Fibroblast of peridontal ligament (primary cell): ENCODE results near the gene SEC24A.
"Not testable (repeated sequence)": the region's sequence is repeated elsewhere in the genome, so short reads cannot be mapped to it uniquely, and the experiment has no call there.

Experiments used
- DNase-seq: peaks from one replicate; pipeline ENCODE4 v3.0.0-alpha.2; 2010; ENCODE audit errors: extremely low read depth

SEC24A gene

DNA sequence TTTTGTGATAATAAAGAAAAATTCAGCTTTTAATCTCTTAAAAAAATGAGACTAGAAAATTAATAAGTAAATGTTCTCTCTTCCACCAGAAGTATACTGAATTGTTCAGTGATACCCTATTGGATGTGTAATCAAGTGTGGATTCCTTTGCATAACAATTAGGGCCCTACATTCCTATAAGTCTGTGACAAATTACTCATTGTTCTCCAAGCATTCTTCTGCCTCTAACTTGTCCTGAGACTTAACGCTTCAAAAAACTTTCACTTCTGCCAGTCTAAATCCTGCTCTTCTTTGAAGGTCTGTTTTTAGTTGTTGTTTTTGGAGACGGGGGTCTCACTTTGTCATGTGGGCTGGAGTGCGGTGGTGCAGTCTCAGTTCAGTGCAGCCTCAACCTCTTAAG is 100.8 kb downstream of the SEC24A start:
- DNase-seq: no peak

DNA sequence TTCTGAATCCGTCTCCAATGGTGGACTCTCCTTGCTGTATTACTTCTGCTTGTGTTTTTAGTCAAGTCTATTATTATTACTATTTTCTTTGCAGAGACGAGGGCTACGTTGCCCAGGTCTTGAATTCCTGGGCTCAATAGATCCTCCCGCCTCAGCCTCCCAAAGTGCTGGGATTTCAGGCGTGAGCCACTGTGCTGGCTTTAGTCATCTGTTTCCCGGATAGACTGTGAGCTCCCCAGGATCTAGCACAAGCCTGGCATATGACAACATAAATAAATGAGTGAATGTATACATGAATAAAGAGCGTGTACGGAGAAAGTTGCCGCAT is 109.6 kb downstream of the SEC24A start:
- DNase-seq: no peak

DNA sequence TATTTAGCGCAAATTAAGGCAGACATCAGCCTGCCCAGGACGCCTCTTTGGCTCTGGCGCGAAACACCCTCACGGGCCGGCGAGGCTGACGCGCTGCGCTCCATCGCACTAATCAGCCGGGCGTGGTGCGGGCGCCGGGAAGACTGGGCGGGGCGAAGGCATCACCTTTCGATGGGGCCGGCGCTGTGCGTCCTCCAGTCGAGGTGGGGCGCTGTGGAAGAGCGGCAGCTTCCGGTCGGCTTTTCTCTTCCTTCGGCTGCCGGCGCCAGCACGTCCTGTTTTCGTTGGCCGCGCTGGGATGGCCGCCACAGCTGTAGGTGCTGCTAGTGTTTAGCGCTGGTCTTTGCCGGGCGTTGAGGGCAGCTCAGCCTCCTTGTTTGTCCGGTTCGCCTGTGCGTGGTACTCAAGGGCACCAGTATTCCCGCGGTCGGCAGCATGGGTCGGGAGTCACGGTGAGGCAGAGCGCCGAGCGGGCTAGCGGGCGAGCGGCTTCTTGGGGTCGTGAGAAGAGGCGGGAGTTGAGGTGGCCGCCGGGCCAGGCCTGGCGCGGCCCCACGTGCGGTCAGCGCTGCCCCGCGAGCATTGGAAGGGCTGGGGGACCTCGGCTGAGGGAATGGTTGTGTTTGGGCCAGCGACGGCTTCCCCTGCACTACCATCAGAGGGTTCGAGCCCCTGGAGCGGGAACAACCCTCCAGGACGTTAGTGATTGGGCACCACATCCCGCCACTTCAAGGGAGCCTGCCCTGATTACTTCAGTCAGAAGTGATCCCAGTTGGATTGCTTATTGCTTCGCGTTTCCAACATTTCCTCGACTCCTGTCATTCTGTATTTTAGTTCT is 110.1 kb downstream of the SEC24A start, which contains the start of gene DDX46:
DDX46 (plus strand) TSS at position 276 of the 838 bp plus-strand sequence; CDS start at position 436, 160 bp downstream.
- DNase-seq: peak; percentile 83

DNA sequence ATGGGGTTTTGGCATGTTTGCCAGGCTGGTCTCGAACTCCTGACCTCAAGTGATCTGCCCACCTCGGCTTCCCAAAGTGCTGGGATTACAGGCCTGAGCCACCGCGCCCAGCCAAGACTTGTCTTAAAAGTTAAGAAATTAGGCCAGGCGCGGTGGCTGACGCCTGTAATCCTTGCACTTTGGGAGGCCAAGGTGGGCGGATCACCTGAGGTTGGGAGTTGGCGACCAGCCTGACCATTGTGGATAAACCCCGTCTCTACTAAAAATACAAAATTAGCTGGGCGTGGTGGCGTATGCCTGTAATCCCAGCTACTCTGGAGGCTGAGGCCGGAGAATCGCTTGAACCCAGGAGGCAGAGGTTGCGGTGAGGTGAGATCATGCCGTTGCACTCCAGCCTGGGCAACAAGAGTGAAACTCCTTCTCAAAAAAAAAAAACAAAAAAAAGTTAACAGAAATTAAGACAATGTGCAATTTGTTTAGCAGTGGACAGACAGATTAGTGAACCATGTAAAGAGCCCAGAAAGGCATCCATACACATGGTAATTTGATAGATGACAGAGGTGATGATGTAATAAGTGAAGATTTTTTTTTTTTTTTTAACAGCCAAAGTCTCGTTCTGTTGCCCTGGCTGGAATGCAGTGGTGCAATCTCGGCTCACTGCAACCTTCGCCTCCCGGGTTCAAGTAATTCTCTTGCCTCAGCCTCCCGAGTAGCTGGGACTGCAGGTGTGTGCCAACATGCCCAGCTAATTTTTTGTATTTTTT is 119.1 kb downstream of the SEC24A start:
- not testable (repeated sequence) for DNase-seq

DNA sequence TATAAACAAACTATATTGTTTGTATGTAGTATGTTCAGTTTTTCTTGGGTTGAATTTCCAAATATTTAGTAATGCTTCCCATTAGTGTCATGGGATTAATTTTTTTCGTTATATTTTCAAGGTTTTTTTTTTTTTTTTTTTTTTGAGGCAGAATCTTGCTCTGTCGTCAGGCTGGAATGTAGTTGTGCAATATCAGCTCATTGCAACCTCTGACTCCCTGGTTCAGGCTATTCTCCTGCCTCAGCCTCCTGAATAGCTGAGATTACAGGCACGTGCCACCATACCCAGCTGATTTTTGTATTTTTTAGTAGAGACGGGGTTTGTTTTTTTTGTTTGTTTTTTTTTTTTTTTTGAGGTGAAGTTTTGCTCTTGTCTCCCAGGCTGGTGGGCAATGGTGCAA is 120.6 kb downstream of the SEC24A start:
- DNase-seq: peak; percentile 44

DNA sequence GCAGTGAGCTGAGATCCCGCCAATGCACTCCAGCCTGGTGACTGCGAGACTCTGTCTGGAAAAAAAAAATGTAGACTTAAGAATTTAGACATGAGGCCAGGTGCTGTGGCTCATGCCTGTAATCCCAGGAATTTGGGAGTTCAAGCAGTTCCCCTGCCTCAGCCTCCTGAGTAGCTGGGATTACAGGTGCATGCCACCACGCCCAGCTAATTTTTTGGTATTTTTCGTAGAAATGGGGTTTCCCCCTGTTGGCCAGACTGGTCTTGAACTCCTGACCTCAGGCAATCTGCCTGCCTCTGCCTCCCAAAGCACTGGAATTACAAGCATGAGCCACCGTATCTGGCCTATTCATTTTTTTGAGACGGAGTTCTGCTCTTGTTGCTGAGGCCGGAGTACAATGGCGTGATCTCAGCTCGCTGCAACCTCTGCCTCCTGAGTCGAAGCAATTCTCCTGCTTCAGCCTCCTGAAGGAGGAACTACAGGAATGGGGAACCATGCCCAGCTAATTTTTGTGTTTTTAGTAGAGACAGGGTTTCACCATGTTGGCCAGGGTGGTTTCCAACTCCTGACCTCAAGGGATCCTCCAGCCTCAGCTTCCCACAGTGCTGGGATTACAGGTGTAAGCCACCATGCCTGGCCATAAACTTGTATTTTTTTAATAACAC is 124.0 kb downstream of the SEC24A start:
- no peak for DNase-seq

DNA sequence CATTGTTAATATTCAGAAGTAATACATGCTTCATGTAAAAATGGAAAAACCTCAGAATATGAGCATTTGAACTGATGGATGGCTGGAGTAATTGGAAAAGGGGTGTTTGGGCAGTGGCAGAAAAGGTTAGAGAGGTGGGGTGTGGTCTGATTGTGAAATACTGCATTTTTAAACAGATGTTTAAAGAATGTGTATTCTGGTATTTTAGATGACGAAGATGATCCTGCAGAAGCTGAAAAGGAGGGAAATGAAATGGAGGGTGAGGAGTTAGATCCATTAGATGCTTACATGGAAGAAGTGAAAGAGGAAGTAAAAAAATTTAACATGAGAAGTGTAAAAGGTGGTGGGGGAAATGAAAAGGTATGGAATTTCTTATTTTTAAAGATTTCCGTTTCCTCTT is 128.8 kb downstream of the SEC24A start:
- no peak for DNase-seq
